Measurements from ENCODE around the gene RIMS3. TPM values are rescaled to one million over a fixed set of nuclear protein-coding genes. Genes with fewer than 3 reads are reported as not detected.

The RIMS3 gene
- total RNA-seq (2021; fragmentation: NEBNext Ultra II Directional; extraction: Animal tissue kit (Norgen Biotek cat#: 25700)): under 1 TPM in 3 of 6 experiments, not detected in 3; 0.05 to 0.14 (median 0.09) TPM
- long read RNA-seq: 0 reads

DNA sequence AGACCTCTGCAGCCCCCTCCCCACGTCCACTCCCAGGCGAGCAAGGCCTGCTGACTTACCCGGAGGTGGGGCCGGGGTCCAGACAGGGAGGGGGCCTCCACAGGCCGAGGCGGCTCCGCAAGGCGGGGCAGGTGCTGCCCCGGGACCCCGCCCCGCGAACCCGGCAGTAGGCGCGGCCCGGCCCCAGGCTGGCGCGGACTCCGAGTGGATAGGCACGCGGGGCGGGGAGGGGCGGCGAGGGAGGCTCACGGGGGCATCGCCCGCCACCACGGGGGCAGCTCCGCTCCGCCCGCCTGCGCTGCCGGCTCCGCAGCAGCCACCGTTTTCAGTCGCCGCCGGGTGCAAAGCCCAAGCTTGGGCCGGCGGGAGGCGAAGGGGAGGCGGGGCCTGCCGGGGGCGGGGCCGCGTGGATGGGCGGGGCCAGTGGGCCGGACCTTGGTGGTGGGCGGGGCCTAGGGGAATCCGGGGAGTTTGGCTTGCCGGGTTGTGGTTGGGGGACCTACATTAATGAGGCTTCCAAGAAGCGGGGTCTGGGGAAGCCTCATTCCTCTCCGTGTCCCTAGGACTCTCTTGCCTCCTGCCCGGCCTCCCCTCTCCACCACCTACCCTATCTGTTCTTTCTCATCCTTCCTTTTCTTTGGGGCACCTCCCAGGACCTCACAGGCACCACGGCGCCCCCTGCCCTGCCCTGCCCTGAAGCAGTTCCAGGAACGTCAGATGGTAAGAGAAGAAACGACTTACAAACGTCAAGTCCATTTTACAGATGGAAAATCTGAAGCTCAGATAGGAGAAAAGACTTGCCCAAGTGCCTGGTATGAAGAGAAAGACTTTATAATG is at the start of gene RIMS3:
RIMS3 (minus strand) TSS at position 348 of the 837 bp plus-strand sequence. CDS start 23,757 bp downstream, outside the sequence.
- Mint-ChIP-seq H3K36me3 (ENCODE audit: low read depth) (no peaks in the 10 kb centered on the region), H3K9me3 (no peaks in the 10 kb centered on the region), H3K27ac (no peak within 1 kb of the TSS), H3K4me1 (ENCODE audit: low read depth) (no peaks in the 10 kb centered on the region), H3K27me3 (ENCODE audit: insufficient read depth) (peaks cover 16% of the 10 kb centered on the region), H3K4me3 (peak within 1 kb of the TSS; percentile 79)
- TF ChIP-seq, protein P1, sequence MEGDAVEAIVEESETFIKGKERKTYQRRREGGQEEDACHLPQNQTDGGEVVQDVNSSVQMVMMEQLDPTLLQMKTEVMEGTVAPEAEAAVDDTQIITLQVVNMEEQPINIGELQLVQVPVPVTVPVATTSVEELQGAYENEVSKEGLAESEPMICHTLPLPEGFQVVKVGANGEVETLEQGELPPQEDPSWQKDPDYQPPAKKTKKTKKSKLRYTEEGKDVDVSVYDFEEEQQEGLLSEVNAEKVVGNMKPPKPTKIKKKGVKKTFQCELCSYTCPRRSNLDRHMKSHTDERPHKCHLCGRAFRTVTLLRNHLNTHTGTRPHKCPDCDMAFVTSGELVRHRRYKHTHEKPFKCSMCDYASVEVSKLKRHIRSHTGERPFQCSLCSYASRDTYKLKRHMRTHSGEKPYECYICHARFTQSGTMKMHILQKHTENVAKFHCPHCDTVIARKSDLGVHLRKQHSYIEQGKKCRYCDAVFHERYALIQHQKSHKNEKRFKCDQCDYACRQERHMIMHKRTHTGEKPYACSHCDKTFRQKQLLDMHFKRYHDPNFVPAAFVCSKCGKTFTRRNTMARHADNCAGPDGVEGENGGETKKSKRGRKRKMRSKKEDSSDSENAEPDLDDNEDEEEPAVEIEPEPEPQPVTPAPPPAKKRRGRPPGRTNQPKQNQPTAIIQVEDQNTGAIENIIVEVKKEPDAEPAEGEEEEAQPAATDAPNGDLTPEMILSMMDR (IDR thresholded peaks at IDR 0.05): no peak
- no peak for DNase-seq

DNA sequence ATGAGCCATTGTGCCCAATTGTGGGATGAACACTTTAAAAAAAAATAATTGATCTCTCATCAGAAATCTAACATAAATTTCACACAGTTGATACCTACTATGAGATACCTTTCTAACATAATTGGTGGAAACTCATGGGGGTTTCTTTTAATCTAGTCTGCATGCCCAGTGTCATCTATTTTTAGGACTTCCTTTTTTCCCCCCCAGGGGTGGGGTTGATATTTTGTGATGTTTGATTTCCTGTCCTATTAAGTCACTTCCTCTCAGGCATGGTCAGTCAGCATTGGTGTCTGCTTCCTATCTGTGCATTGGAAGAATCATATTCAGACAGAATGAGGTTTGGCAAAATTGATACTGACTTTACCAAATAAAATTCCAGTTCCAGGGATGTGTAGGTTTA is 47.5 kb upstream of the RIMS3 start:
- H3K36me3 Mint-ChIP-seq (ENCODE audit: low read depth): peaks cover 18% of the 10 kb centered on the region
- H3K4me1 Mint-ChIP-seq (ENCODE audit: low read depth): peaks cover 52% of the 10 kb centered on the region
- H3K27ac Mint-ChIP-seq: peak overlapping the region; percentile 42; the same call in 1 of the 2 replicates
- no peaks in the 10 kb centered on the region for H3K9me3 Mint-ChIP-seq
- TF ChIP-seq, protein P1 (IDR thresholded peaks at IDR 0.05): no peak
- no peak overlapping the region; the same call in 1 of the 2 replicates for H3K4me3 Mint-ChIP-seq
- H3K27me3 Mint-ChIP-seq (ENCODE audit: insufficient read depth): no peaks in the 10 kb centered on the region
- DNase-seq: no peak

DNA sequence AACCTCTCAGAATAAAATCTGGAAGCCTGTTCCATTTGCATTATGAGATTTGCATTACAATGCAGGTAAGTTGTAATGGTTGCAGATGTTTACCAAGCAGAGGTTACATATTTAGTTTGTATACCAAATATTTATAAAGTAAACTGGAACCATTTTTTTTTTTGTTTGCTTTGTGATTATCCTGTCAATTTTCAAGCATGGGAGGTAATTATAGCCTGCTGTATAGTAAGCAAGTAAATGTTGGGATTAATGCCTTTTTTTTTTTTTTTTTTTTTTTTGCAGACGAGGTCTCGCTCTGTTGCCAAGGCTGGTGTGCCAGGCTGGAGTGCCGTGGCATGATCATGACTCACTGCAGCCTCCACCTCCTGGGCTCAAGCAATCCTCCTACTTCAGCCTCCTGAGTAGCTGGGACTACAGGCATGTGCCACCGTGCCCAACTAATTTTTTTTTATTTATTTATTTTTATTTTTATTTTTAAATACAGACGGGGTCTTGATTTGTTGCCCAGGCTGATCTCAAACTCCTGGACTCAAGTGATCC is 47.0 kb upstream of the RIMS3 start:
- TF ChIP-seq, protein P1 (IDR thresholded peaks at IDR 0.05): no peak
- Mint-ChIP-seq H3K27me3 (ENCODE audit: insufficient read depth) (no peaks in the 10 kb centered on the region), H3K27ac (no peak overlapping the region), H3K9me3 (no peaks in the 10 kb centered on the region), H3K36me3 (ENCODE audit: low read depth) (peaks cover 18% of the 10 kb centered on the region), H3K4me1 (ENCODE audit: low read depth) (peaks cover 52% of the 10 kb centered on the region), H3K4me3 (no peak overlapping the region)
- DNase-seq: no peak

DNA sequence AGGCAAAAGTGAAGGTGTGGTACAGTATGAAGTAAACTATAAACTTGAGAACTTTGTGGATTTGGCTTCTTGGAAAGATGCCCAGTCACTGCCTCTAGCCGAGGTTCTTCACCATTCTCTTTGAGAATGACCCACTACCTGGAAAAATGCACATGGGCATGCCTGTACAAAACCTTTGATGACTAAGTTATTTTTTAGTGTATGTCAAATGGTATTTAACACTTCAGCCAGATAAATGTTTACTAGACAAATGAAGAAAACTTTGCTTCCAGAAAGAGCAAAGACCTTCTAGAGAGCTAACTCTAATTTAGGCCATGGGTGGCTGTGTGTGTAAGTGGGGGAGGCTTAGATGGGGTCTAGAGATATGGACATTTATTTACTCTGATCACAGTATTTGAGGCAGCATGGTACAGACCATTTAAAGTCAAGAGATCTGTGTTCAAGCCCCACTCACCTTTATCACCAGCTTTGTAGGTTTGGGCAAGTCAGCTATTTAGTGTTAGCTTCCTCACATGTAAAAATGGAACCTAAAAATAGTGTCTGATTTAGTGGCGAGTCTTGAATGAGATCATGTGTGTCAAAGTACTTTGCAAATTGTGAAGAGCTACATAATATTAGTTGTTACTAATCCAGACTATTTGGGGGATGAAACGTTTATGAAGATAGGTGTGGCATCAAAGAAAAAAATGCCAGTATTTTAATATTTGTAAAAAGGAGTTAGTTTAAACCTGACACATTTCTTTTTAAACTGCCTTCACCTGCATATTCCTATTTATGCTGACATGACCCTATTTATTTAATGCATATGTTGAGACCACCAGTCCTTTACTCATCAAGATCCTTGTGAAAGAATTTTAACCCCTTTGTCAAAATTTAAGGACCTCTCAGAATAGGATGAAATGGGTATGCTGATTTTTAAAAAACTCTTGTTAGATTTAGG is 46.3 kb upstream of the RIMS3 start:
- Mint-ChIP-seq H3K27ac (peak overlapping the region; percentile 74), H3K36me3 (ENCODE audit: low read depth) (peaks cover 17% of the 10 kb centered on the region), H3K27me3 (ENCODE audit: insufficient read depth) (no peaks in the 10 kb centered on the region), H3K4me3 (peak overlapping the region; percentile 95), H3K9me3 (no peaks in the 10 kb centered on the region), H3K4me1 (ENCODE audit: low read depth) (peaks cover 52% of the 10 kb centered on the region)
- peak; percentile 43 for DNase-seq
- TF ChIP-seq, protein P1 (IDR thresholded peaks at IDR 0.05): no peak
